A549 (cell line): ENCODE data around the gene TCOF1.

Experiments used
- CTCF ChIP-seq: fragments of >200 bp; sonication (Bioruptor Twin); formaldehyde crosslinking; IDR thresholded peaks from 3 replicates; pipeline ENCODE4 v1.5.1; 2016
- MAZ ChIP-seq: fragments of 150-350 bp; IDR thresholded peaks from 2 replicates; pipeline ENCODE4 v1.6.1; 2014; ENCODE audit warnings: antibody characterized with exemption, low read depth, low read length, borderline replicate concordance
- MYC ChIP-seq: IDR thresholded peaks from 2 replicates; pipeline ENCODE4 v1.6.1; 2012; ENCODE audit warnings: mild to moderate bottlenecking, inconsistent platforms, low read length, improper control_type of control experiment, borderline replicate concordance
- PBX3 ChIP-seq: IDR thresholded peaks from 2 replicates; pipeline ENCODE4 v1.6.1; 2012
- RAD21 ChIP-seq, 2 experiments: fragments of >200 bp in 1 of 2; sonication (Bioruptor Twin) in 1 of 2; formaldehyde crosslinking in 1 of 2; IDR thresholded peaks in 1 of 2; conservative IDR thresholded peaks in 1 of 2; 2 replicates in 1 of 2; 3 replicates in 1 of 2; pipeline ENCODE4 v1.6.1; 2012 to 2018; ENCODE audit warnings: inconsistent platforms in 1 of 2
- RCOR1 ChIP-seq: fragments of 150-350 bp; IDR thresholded peaks from 2 replicates; pipeline ENCODE4 v1.6.1; 2014; ENCODE audit warnings: antibody characterized with exemption, low read length, low read depth
- REST ChIP-seq: fragments of 200-600 bp; sonication (generic); IDR thresholded peaks from 2 replicates; pipeline ENCODE4 v1.6.1; 2016; ENCODE audit warnings: antibody characterized with exemption, mild to moderate bottlenecking, moderate library complexity
- RNF2 ChIP-seq: fragments of 200-600 bp; sonication (generic); IDR thresholded peaks from 2 replicates; pipeline ENCODE4 v1.6.1; 2016; ENCODE audit warnings: low read depth, mild to moderate bottlenecking, antibody characterized with exemption, moderate library complexity, borderline replicate concordance
- SMC3 ChIP-seq: fragments of >200 bp; sonication (Bioruptor Twin); formaldehyde crosslinking; IDR thresholded peaks from 3 replicates; pipeline ENCODE4 v1.6.1; 2018; ENCODE audit warnings: inconsistent platforms

GRCh38 chr5:150431048-150431447, 73.6 kb downstream of the TCOF1 start:
- TF ChIP-seq PBX3 (no peak), CTCF (no peak), RCOR1 (no peak), MYC (no peak), RNF2 (no peak), MAZ (no peak), REST (no peak), SMC3 (no peak), RAD21 (conservative IDR thresholded peaks at IDR 0.05 in 1 of 2, IDR thresholded peaks at IDR 0.05 in 1 of 2) (no peak)
